Stomach (tissue), 9 donors: ENCODE results near the gene TRIM60. TPM values are rescaled to one million over a fixed set of nuclear protein-coding genes. Genes with fewer than 3 reads are reported as not detected.

Source experiments
- DNase-seq, 2 donors: peaks; one replicate each; pipeline versions ENCODE4 v3.0.0 to v3.0.0-alpha.2; 2013 to 2019
- H3K27ac ChIP-seq, 5 donors: fragments of 200-600 bp in 4 of 5; sonication (generic) in 4 of 5; one replicate each; pipeline ENCODE4 v1.5.1; 2013 to 2019; ENCODE audit warnings: mild to moderate bottlenecking in 1 of 5, moderate library complexity in 1 of 5
- H3K27me3 ChIP-seq, 3 donors: fragments of 200-600 bp; sonication (generic); one replicate each; pipeline ENCODE4 v1.5.1; 2017 to 2019; ENCODE audit warnings: mixed run types in 1 of 3
- H3K36me3 ChIP-seq, 4 donors: fragments of 200-600 bp; sonication (generic); 1 replicate in 3 of 4; 2 replicates in 1 of 4; pipeline ENCODE4 v1.5.1; 2016 to 2019
- H3K4me1 ChIP-seq, 4 donors: fragments of 200-600 bp; sonication (generic); one replicate each; pipeline ENCODE4 v1.5.1; 2016 to 2019
- H3K4me3 ChIP-seq, 4 donors: fragments of 200-600 bp; sonication (generic) in 3 of 4; one replicate each; pipeline ENCODE4 v1.5.1; 2016 to 2019; ENCODE audit warnings: mild to moderate bottlenecking in 1 of 4
- H3K9me3 ChIP-seq, 4 donors: fragments of 200-600 bp; sonication (generic); one replicate each; pipeline ENCODE4 v1.5.1; 2016 to 2019
- EP300 ChIP-seq: sonication (generic); formaldehyde crosslinking; IDR thresholded peaks from one replicate; pipeline ENCODE4 v1.6.1; 2017; ENCODE audit warnings: antibody characterized with exemption
- POLR2A ChIP-seq, 4 donors: fragments of 450-650 bp; IDR thresholded peaks; one replicate each; pipeline ENCODE4 v1.6.1; 2016; ENCODE audit warnings: antibody characterized with exemption in 4 of 4, control low read depth in 2 of 4, mild to moderate bottlenecking in 1 of 4, moderate library complexity in 1 of 4
- POLR2AphosphoS5 ChIP-seq, 3 donors: sonication (generic); formaldehyde crosslinking; IDR thresholded peaks; one replicate each; pipeline ENCODE4 v1.6.1; 2016; ENCODE audit warnings: antibody characterized with exemption in 3 of 3
- WGBS, 5 donors: extraction: QIAGEN DNeasy Blood & Tissue Kit in 3 of 5; methylation state at CpG; one replicate each; pipeline versions ENCODE4 v1.1.5 to v1.1.7; 2013 to 2018; 5-methylcytosine and 5-hydroxymethylcytosine counted together
- intact Hi-C: fragments of 100-400 bp; cut with DNase I; formaldehyde crosslinking; loops from one replicate; pipeline ENCODE4 v1.15.1; 2023; ENCODE audit warnings: low total_unique reads
- polyA plus RNA-seq, 3 donors: library from polyadenylated mRNA; stranded (reverse); fragments of 200-250 nt; gene quantifications; one replicate each; pipeline ENCODE4 v1.2.3, GENCODE V29; 2013
- total RNA-seq, 5 donors: library from RNA; depleted of rRNA; stranded (reverse); fragments of >200 nt; gene quantifications; one replicate each; pipeline versions ENCODE4 v1.1.0 to v1.2.3, GENCODE V29; 2014 to 2016
- TF ChIP-seq, protein P1 (sequence below), 7 experiments: fragments of 450-650 bp in 4 of 7; fragments of 200-600 bp in 3 of 7; sonication (generic) in 3 of 7; IDR thresholded peaks; one replicate each; pipeline ENCODE4 v1.5.1; 2016 to 2019; ENCODE audit warnings: antibody characterized with exemption in 7 of 7, control low read depth in 2 of 7, mild to moderate bottlenecking in 1 of 7
- donor health status: healthy with polysubstance abuse.
- donor health status: Bipolar disorder and iron deficiency.
- donor health status: healthy.

Gene TRIM60
- total and polyA plus RNA-seq, 8 donors = not detected

DNA sequence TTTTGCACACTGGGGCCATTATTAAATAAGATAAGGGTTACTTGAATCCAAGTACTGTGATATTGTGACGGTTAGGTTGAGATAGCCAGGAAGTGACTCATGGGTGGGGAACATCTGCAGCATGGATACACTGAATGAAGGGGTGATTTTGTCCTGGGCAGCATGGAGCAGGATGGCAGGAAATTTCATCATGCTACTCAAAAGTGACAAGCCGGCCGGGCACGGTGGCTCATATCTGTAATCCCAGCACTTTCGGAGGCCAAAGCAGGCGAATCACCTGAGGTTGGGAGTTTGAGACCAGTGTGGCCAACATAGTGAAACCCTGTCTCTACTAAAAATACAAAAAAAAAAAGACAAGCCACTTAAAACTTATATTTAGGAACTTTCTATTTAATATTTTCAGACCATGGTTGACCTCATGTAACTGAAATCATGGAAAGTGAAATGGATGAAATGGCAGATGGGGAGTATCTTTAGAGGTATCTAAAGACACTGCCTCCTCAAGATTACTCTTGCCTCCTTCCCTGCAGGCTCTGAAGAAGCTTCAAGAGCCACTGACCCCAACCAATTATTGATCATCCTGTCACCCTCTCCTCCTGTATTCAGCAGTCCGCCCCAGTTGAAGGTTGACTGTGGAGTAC is 3.9 kb upstream of the TRIM60 start:
- DNase-seq = no peak
- 75 to 84% (median 79%) methylated on average over 7 of the region's 7 CpGs for WGBS, 5 donors
- no peaks in the 10 kb centered on the region for H3K4me1 ChIP-seq
- no peak overlapping the region for H3K4me3 ChIP-seq
- TF ChIP-seq POLR2A (IDR thresholded peaks at IDR 0.05) (no peak), EP300 (no peak), POLR2AphosphoS5 (IDR thresholded peaks at IDR 0.05) (no peak)
- TF ChIP-seq, protein P1, sequence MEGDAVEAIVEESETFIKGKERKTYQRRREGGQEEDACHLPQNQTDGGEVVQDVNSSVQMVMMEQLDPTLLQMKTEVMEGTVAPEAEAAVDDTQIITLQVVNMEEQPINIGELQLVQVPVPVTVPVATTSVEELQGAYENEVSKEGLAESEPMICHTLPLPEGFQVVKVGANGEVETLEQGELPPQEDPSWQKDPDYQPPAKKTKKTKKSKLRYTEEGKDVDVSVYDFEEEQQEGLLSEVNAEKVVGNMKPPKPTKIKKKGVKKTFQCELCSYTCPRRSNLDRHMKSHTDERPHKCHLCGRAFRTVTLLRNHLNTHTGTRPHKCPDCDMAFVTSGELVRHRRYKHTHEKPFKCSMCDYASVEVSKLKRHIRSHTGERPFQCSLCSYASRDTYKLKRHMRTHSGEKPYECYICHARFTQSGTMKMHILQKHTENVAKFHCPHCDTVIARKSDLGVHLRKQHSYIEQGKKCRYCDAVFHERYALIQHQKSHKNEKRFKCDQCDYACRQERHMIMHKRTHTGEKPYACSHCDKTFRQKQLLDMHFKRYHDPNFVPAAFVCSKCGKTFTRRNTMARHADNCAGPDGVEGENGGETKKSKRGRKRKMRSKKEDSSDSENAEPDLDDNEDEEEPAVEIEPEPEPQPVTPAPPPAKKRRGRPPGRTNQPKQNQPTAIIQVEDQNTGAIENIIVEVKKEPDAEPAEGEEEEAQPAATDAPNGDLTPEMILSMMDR (IDR thresholded peaks at IDR 0.05) = no peak
- H3K27me3 ChIP-seq = no peaks in the 10 kb centered on the region
- H3K9me3 ChIP-seq = peaks cover 0 to 13% (median 5%) of the 10 kb centered on the region in 4 donors
- intact Hi-C loops = no loop called here
- no peak overlapping the region for H3K27ac ChIP-seq
- H3K36me3 ChIP-seq = no peaks in the 10 kb centered on the region

DNA sequence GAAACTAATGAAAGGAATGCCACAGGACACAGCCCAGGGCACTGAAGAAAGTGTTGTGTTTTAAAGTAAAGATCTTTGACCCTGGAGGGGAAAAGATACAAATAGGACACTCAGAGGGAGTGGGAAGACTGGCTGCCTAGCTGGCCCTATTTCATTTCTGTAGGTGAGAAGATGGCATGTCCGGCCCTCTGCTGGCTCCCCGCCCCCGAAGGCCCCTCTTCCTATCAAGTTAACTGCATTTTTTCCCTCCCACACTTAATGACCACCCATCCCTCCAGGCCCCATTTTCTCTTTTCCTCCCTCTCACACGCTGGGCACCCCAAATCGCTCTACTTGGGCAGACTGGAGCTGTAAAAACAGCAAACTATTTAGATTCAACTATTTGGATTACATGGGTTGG is 16.4 kb downstream of the TRIM60 start:
- Histone ChIP-seq H3K4me3 (no peak overlapping the region), H3K36me3 (no peaks in the 10 kb centered on the region), H3K9me3 (no peaks in the 10 kb centered on the region), H3K27me3 (peaks cover 0 to 5% (median 0%) of the 10 kb centered on the region in 3 donors), H3K27ac (no peak overlapping the region), H3K4me1 (no peaks in the 10 kb centered on the region)
- intact Hi-C loops = no loop called here
- no peak for DNase-seq
- no peak for TF ChIP-seq EP300
- TF ChIP-seq POLR2AphosphoS5 (IDR thresholded peaks at IDR 0.05) = no peak
- TF ChIP-seq POLR2A (IDR thresholded peaks at IDR 0.05) = no peak
- TF ChIP-seq, protein P1 (IDR thresholded peaks at IDR 0.05) = no peak
- WGBS, 5 donors = 66 to 80% (median 68%) methylated on average over 5 of the region's 5 CpGs

DNA sequence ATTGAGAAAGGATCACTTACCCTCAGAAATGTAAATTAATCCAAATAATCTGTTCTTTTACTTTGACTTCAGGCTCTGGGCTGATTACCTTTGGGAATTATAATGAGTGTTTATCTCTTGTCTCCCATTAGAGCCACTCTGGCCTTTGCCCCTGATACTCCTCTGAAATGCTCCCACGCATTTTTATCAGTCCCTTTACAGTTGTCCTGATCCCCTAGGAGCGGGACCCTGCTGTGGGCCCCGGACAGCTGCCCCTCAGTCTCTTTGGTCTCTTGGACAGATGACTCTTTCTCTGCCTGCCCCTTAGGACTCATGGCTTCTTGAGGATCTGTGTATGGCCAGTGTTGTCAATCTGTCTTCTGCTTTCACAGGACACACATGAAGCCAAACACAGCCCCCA is 20.8 kb downstream of the TRIM60 start:
- no peak overlapping the region for H3K27ac ChIP-seq
- TF ChIP-seq EP300 (no peak), POLR2AphosphoS5 (IDR thresholded peaks at IDR 0.05) (no peak), POLR2A (IDR thresholded peaks at IDR 0.05) (no peak)
- TF ChIP-seq, protein P1 (IDR thresholded peaks at IDR 0.05) = no peak
- peaks cover 0 to 5% (median 0%) of the 10 kb centered on the region in 3 donors for H3K27me3 ChIP-seq
- H3K36me3 ChIP-seq = no peaks in the 10 kb centered on the region
- H3K9me3 ChIP-seq = no peaks in the 10 kb centered on the region
- WGBS, 5 donors = 37 to 55% (median 45%) methylated on average over 3 of the region's 3 CpGs
- H3K4me3 ChIP-seq = no peak overlapping the region
- no peak for DNase-seq
- intact Hi-C loops = no loop called here
- no peaks in the 10 kb centered on the region for H3K4me1 ChIP-seq

DNA sequence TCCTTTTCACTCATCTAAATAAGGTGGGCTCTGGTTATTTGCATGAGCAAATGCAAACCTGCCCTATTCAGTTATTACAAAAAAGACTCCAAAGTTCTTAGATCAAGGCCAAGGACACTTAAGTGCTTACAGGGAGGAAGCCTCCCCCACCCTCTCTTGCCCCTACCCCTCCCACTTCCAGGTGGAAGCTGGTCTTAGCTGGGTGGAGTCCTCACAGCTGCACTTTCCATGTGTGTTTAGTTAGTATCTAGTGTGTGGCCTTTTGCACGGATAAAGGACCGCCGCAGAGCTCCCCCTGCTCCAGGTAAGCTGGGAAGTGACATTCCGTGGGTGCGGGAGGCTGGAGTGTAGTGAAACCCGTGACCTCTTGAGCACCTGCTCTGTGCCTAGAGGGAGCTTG is 21.8 kb downstream of the TRIM60 start, which contains the start of gene TRIM75:
Gene TRIM75, plus strand, starts transcription at position 222 of the 400 bp plus-strand sequence. CDS start 5,282 bp downstream, outside the sequence.
- intact Hi-C loops = no loop called here
- 33 to 79% (median 40%) methylated on average over 6 of the region's 6 CpGs for WGBS, 5 donors
- Histone ChIP-seq H3K27me3 (peaks cover 0 to 5% (median 0%) of the 10 kb centered on the region in 3 donors), H3K9me3 (no peaks in the 10 kb centered on the region), H3K36me3 (no peaks in the 10 kb centered on the region), H3K4me1 (no peaks in the 10 kb centered on the region), H3K4me3 (no peak within 1 kb of the TSS), H3K27ac (no peak within 1 kb of the TSS)
- peak in 1 of 2 donors; percentile 18 for DNase-seq
- no peak for TF ChIP-seq POLR2AphosphoS5 (IDR thresholded peaks at IDR 0.05)
- TF ChIP-seq, protein P1 (IDR thresholded peaks at IDR 0.05) = no peak
